Measurements from ENCODE around the gene FBXO48.

- TF ChIP-seq CTCF (IDR thresholded peaks at IDR 0.05): no peak
- TF ChIP-seq POLR2A (IDR thresholded peaks at IDR 0.05): no peak
Observed at GRCh38 chr2:68415521-68415920, 51.6 kb downstream of the FBXO48 start.
